Peyer's patch (tissue), 4 donors: ENCODE data around the gene COL6A5.

ENCODE experiments used
- POLR2A ChIP-seq, 2 donors: fragments of 450-650 bp; IDR thresholded peaks; one replicate each; pipeline ENCODE4 v1.5.1; 2017; ENCODE audit warnings: antibody characterized with exemption in 2 of 2, mild to moderate bottlenecking in 2 of 2, moderate library complexity in 2 of 2
- TF ChIP-seq, protein P1 (sequence below), 6 experiments: fragments of 450-650 bp in 4 of 6; fragments of 200-600 bp in 2 of 6; sonication (generic) in 1 of 6; IDR thresholded peaks; one replicate each; pipeline ENCODE4 v1.5.1; 2017 to 2019; ENCODE audit warnings: antibody characterized with exemption in 6 of 6, mild to moderate bottlenecking in 3 of 6, moderate library complexity in 1 of 6

- TF ChIP-seq, protein P1, sequence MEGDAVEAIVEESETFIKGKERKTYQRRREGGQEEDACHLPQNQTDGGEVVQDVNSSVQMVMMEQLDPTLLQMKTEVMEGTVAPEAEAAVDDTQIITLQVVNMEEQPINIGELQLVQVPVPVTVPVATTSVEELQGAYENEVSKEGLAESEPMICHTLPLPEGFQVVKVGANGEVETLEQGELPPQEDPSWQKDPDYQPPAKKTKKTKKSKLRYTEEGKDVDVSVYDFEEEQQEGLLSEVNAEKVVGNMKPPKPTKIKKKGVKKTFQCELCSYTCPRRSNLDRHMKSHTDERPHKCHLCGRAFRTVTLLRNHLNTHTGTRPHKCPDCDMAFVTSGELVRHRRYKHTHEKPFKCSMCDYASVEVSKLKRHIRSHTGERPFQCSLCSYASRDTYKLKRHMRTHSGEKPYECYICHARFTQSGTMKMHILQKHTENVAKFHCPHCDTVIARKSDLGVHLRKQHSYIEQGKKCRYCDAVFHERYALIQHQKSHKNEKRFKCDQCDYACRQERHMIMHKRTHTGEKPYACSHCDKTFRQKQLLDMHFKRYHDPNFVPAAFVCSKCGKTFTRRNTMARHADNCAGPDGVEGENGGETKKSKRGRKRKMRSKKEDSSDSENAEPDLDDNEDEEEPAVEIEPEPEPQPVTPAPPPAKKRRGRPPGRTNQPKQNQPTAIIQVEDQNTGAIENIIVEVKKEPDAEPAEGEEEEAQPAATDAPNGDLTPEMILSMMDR (IDR thresholded peaks at IDR 0.05), result no peak
- TF ChIP-seq POLR2A (IDR thresholded peaks at IDR 0.05), result no peak
Measured at GRCh38 chr3:130395331-130395730, 49.9 kb downstream of the COL6A5 start.
